K562 (cell line): ENCODE measurements around the gene FABP7. TPM values are rescaled to one million over a fixed set of nuclear protein-coding genes. Genes with fewer than 3 reads are reported as not detected.
A peak's percentile ranks its signal among the peaks of the same experiment; 100 is the strongest.

Source experiments
- ATAC-seq: fragments of 200-7000 bp; cut with Tn5 transposase; 3 replicates; pipeline ENCODE4 v1.9.1; 2020; ENCODE audit warnings: moderate library complexity
- BruUV-seq: library from RNA; stranded (reverse); fragments of 400-500 nt; replicated peaks from 2 replicates; lab custom pipeline; 2021; lab: Mats Ljungman, UMichigan
- CTCF ChIA-PET: fragments of 300-600 bp; formaldehyde crosslinking; extraction: SDS; loops from one replicate; lab custom pipeline; 2021; ENCODE audit warnings: low intra/inter-chr PET ratio; lab: Yijun Ruan, JAX
- POLR2A ChIA-PET: fragments of 300-600, 350-650 bp; sonication (Branson Sonifier 250); formaldehyde crosslinking; extraction: SDS; loops from one replicate; lab custom pipeline; 2021; ENCODE audit warnings: antibody characterized with exemption, inconsistent platforms; lab: Yijun Ruan, JAX
- DNase-seq, 4 experiments: peaks; one replicate each; pipeline versions ENCODE4 v3.0.0 to v3.0.0-alpha.2; 2011 to 2018; ENCODE audit warnings: low spot score in 3 of 4, mixed read lengths in 3 of 4; ENCODE audit errors: extremely low read depth in 1 of 4
- FAIRE-seq: peaks from 2 replicates; lab custom pipeline; 2011; peaks lifted over from hg19 to GRCh38; lab: Jason Lieb, UNC
- H2AFZ ChIP-seq: 2 replicates; pipeline ENCODE4 v1.6.0; 2011; ENCODE audit warnings: low read depth, low read length, control low read depth, inconsistent platforms
- H3K27ac ChIP-seq: fragments of 200-600 bp; 3 replicates; pipeline ENCODE4 v1.8.0; 2011; ENCODE audit warnings: low read depth, mild to moderate bottlenecking, control low read depth, inconsistent platforms, low read length, moderate library complexity, mixed read lengths; ENCODE audit errors: extremely low read depth
- H3K27me3 ChIP-seq, 2 experiments: fragments of 300-600 bp in 1 of 2; 2 replicates in 1 of 2; 3 replicates in 1 of 2; pipeline versions ENCODE4 v1.6.0 to v1.8.0; 2011; ENCODE audit warnings: inconsistent platforms in 2 of 2, low read length in 2 of 2, mild to moderate bottlenecking in 1 of 2, mixed read lengths in 1 of 2, moderate library complexity in 1 of 2; ENCODE audit not compliant: control insufficient read depth in 2 of 2, insufficient read depth in 2 of 2
- H3K36me3 ChIP-seq: fragments of 300-600 bp; 3 replicates; pipeline ENCODE4 v1.8.0; 2011; ENCODE audit warnings: mild to moderate bottlenecking, low read length, inconsistent platforms; ENCODE audit not compliant: control insufficient read depth, insufficient read depth
- H3K4me1 ChIP-seq, 2 experiments: fragments of 200-600 bp in 1 of 2; replicated peaks in 1 of 2; 2 replicates in 1 of 2; 3 replicates in 1 of 2; pipeline versions ENCODE4 v1.5.1 to v1.8.0; 2011; ENCODE audit warnings: inconsistent platforms in 2 of 2, low read length in 2 of 2, mild to moderate bottlenecking in 1 of 2, mixed read lengths in 1 of 2, moderate library complexity in 1 of 2; ENCODE audit not compliant: control insufficient read depth in 2 of 2, insufficient read depth in 2 of 2
- H3K4me2 ChIP-seq: 2 replicates; pipeline ENCODE4 v1.6.1; 2011; ENCODE audit warnings: low read length, control low read depth, inconsistent platforms, mixed read lengths; ENCODE audit not compliant: insufficient read depth
- H3K4me3 ChIP-seq: fragments of 200-600 bp; sonication (generic), shearing (Covaris generic); 2 replicates; pipeline ENCODE4 v1.5.1; 2016; ENCODE audit warnings: control low read depth, inconsistent platforms
- H3K79me2 ChIP-seq: fragments of 200-600 bp; 3 replicates; pipeline ENCODE4 v1.8.0; 2011; ENCODE audit warnings: low read length, inconsistent platforms; ENCODE audit not compliant: control insufficient read depth, insufficient read depth
- H3K9ac ChIP-seq, 2 experiments: 2 replicates each; pipeline versions ENCODE4 v1.6.0 to v1.6.1; 2011; ENCODE audit warnings: low read depth in 2 of 2, low read length in 2 of 2, control low read depth in 1 of 2, inconsistent platforms in 1 of 2, mild to moderate bottlenecking in 1 of 2, mixed read lengths in 1 of 2; ENCODE audit not compliant: insufficient read depth in 1 of 2
- H3K9me1 ChIP-seq: one replicate; pipeline ENCODE4 v1.6.0; 2011; ENCODE audit warnings: inconsistent platforms, mild to moderate bottlenecking, low read length, moderate library complexity; ENCODE audit not compliant: control insufficient read depth, insufficient read depth
- H3K9me3 ChIP-seq: replicated peaks from 2 replicates; pipeline ENCODE4 v1.5.1; 2011; ENCODE audit warnings: low read depth, low read length, inconsistent platforms; ENCODE audit not compliant: control insufficient read depth, insufficient read depth
- H4K20me1 ChIP-seq: replicated peaks from 2 replicates; pipeline ENCODE4 v1.6.1; 2011; ENCODE audit warnings: low read length, inconsistent platforms, mixed read lengths; ENCODE audit not compliant: control insufficient read depth, insufficient read depth
- ATF2 ChIP-seq: sonication (generic); formaldehyde crosslinking; IDR thresholded peaks from 2 replicates; pipeline ENCODE4 v1.8.1; 2022; ENCODE audit warnings: missing genetic modification reagents
- GATAD2B ChIP-seq: fragments of 450-650 bp; IDR thresholded peaks from 2 replicates; pipeline ENCODE4 v1.6.1; 2017; ENCODE audit warnings: mild to moderate bottlenecking, borderline replicate concordance
- KLF1 ChIP-seq: fragments of 450-650 bp; IDR thresholded peaks from 2 replicates; pipeline ENCODE4 v1.6.1; 2016; ENCODE audit warnings: missing genetic modification characterization, missing compliant biosample characterization
- NR2C1 ChIP-seq, 2 experiments: fragments of 450-650 bp; IDR thresholded peaks; 2 replicates each; pipeline ENCODE4 v1.6.1; 2017; ENCODE audit warnings: mild to moderate bottlenecking in 2 of 2, antibody characterized with exemption in 1 of 2, inconsistent platforms in 1 of 2, missing compliant biosample characterization in 1 of 2, missing genetic modification characterization in 1 of 2
- ZNF583 ChIP-seq: fragments of 250-450 bp; sonication (Bioruptor Pico); IDR thresholded peaks from 2 replicates; pipeline ENCODE4 v1.4.0; 2020
- ZNF75A ChIP-seq: fragments of 450-650 bp; formaldehyde crosslinking; IDR thresholded peaks from 2 replicates; pipeline ENCODE4 v1.4.0; 2020; ENCODE audit warnings: mild to moderate bottlenecking
- WGBS: fragments of 100-300 bp; shearing (Covaris generic); methylation state at CpG from one replicate; pipeline ENCODE4 v1.1.6; 2016; ENCODE audit warnings: low coverage, mixed read lengths; ENCODE audit not compliant: insufficient coverage; ENCODE audit errors: missing lambda C conversion rate; 5-methylcytosine and 5-hydroxymethylcytosine counted together
- in situ Hi-C: fragments of 300-500 bp; cut with MboI; formaldehyde crosslinking; loops from 4 replicates; pipeline ENCODE4 v1.15.0; 2018; ENCODE audit warnings: inconsistent platforms, mixed read lengths
- intact Hi-C: fragments of 100-400 bp; cut with micrococcal nuclease; formaldehyde crosslinking; loops from 2 replicates; pipeline ENCODE4 v1.14.2; 2022
- polyA plus RNA-seq, 8 experiments: library from polyadenylated mRNA; depleted of rRNA in 4 of 8; stranded (reverse) in 5 of 8; unstranded in 3 of 8; fragments of >200 nt; fragmentation: Nextera tagmentation in 2 of 8; fragmentation: Illumina TruSeq in 1 of 8; extraction: Ambion mirVana in 2 of 8; extraction: Trizol in 1 of 8; gene quantifications; 2 replicates each; pipeline versions ENCODE4 v1.2.1 to v1.2.3, GENCODE V29; 2011 to 2014; ENCODE audit warnings: inconsistent platforms in 1 of 8, missing spikeins in 1 of 8
- total RNA-seq, 7 experiments: library from RNA; depleted of rRNA in 6 of 7; stranded (reverse); fragments of >200 nt in 6 of 7; fragmentation: Illumina TruSeq in 2 of 7; extraction: Trizol in 2 of 7; gene quantifications; 2 replicates each; pipeline versions ENCODE4 v1.2.1 to v1.2.3, GENCODE V29; 2011 to 2021; ENCODE audit warnings: low replicate concordance in 1 of 7

Gene FABP7
- total and polyA plus RNA-seq, 9 of the 15 experiments (the other 6 are each of a cell fraction or from before 2014, with no cell fraction given) = 0.07 to 0.14 TPM; not detected in 7

- 21% methylated on average over 7 of the region's 10 CpGs for WGBS
- CTCF ChIA-PET = no interaction called here
- no peak for FAIRE-seq
- TF ChIP-seq KLF1 (tag) (no peak), NR2C1 (IDR thresholded peaks at IDR 0.05) (no peak), NR2C1 (tag; IDR thresholded peaks at IDR 0.05) (no peak), ZNF75A (CRISPR knock-in tag) (no peak), ZNF583 (CRISPR knock-in tag) (no peak), GATAD2B (no peak), ATF2 (CRISPR knock-in tag) (no peak)
- H3K4me2 ChIP-seq = peak overlapping the region; percentile 92
- H3K27me3 ChIP-seq = peaks cover 2 to 11% of the 10 kb centered on the region in 2 experiments; a peak in 3 of 5 replicates
- peak overlapping the region; percentile 76 to 93; a peak in 3 of 4 replicates for H3K9ac ChIP-seq
- H3K9me3 ChIP-seq = no peaks in the 10 kb centered on the region
- peak overlapping the region; percentile 70 for H3K4me3 ChIP-seq
- DNase-seq = no peak
- in situ Hi-C loops = no loop called here
- H3K79me2 ChIP-seq = no peaks in the 10 kb centered on the region
- POLR2A ChIA-PET = interaction anchor here (0.7 to 0.8 kb wide), 2 partner anchors 76 to 317 kb away, joined by 3 read pairs; partner anchors contain the start of gene SERINC1
- intact Hi-C loops = loop anchor here (2.0 kb wide), 1 partner anchor 50 kb away; no protein-coding TSS in a partner anchor
- H3K4me1 ChIP-seq = peaks cover 6 to 9% of the 10 kb centered on the region in 2 experiments; a peak in 4 of 5 replicates
- no peaks in the 10 kb centered on the region for H4K20me1 ChIP-seq
- BruUV-seq = no TSS peak
- H3K9me1 ChIP-seq = no peaks in the 10 kb centered on the region
- ATAC-seq = no peak
- H2AFZ ChIP-seq = peak overlapping the region; percentile 99
- no peaks in the 10 kb centered on the region for H3K36me3 ChIP-seq
- no peak overlapping the region for H3K27ac ChIP-seq
Observed at GRCh38 chr6:122788663-122789181, 9.2 kb downstream of the FABP7 start.
